Astrocyte of the hippocampus (primary cell): ENCODE measurements around the gene MYBBP1A.

Experiments
- DNase-seq: peaks from one replicate; pipeline ENCODE4 v3.0.0; 2011; ENCODE audit warnings: low read depth, low spot score

Gene MYBBP1A

GRCh38 chr17:4551141-4551540, 4.0 kb downstream of the MYBBP1A start:
- DNase-seq, result no peak

DNA sequence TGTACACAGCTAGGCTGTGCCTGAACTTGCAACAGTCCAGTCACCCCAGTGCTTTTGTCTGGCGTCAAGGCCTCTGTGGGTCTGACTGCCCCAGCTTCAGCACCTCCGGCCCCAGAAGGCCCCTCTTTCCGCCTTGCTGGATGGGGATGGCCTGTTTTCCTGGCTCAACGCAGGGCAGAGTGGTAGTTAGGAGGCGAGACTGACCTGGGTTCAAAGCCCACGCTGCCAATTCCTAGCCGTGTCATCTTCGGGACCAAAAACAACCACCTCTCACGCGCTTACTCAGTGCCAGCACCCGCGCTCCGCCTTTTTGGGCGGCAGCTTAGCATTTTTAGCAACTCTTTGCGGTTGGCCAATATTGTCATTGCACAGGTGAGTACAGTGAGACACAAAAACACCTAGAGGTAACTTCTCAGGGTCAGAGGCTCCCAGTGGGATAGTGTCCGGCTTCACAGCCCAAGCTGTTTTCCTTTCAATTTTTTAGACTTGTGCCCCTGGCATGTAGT, 4.6 kb downstream of the MYBBP1A start:
- DNase-seq, result no peak

GRCh38 chr17:4549781-4550533, 5.2 kb downstream of the MYBBP1A start:
- no peak for DNase-seq

GRCh38 chr17:4548721-4549531, 6.3 kb downstream of the MYBBP1A start:
- no peak for DNase-seq

- no peak for DNase-seq
Measured at GRCh38 chr17:4548061-4548461, 7.1 kb downstream of the MYBBP1A start.

- no peak for DNase-seq
Measured at GRCh38 chr17:4547118-4547906, 7.9 kb downstream of the MYBBP1A start.

- DNase-seq, result no peak
Measured at GRCh38 chr17:4545217-4545951, 9.8 kb downstream of the MYBBP1A start.

- DNase-seq, result no peak
Measured at GRCh38 chr17:4544951-4545216, 10.3 kb downstream of the MYBBP1A start.

- no peak for DNase-seq
Measured at GRCh38 chr17:4544135-4544950, 10.8 kb downstream of the MYBBP1A start.

DNA sequence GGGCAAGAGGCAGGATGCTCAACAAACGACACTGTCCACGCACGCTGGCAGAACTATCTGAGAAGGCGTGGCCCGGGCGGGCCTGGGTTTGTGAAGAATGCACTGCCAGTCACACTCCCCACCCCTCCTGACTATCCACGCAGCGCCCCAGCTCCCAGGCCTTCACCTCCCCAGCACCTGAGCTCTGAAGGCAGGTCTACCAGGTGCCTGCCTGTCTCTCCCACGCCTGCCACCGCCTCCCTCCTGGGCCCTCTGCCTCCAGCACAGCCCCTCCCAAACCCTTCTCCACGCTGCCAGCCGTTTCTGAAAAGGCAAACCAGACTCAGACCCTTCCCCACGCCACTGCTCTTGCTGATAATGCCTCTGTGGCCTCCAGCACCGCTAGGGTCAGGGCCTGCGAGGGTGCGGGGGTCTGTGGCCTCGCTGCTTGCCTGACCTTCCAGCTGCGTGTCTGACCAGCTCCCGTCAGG, 11.6 kb downstream of the MYBBP1A start:
- DNase-seq, result no peak

- no peak for DNase-seq
Measured at GRCh38 chr17:4542726-4543191, 12.4 kb downstream of the MYBBP1A start.

DNA sequence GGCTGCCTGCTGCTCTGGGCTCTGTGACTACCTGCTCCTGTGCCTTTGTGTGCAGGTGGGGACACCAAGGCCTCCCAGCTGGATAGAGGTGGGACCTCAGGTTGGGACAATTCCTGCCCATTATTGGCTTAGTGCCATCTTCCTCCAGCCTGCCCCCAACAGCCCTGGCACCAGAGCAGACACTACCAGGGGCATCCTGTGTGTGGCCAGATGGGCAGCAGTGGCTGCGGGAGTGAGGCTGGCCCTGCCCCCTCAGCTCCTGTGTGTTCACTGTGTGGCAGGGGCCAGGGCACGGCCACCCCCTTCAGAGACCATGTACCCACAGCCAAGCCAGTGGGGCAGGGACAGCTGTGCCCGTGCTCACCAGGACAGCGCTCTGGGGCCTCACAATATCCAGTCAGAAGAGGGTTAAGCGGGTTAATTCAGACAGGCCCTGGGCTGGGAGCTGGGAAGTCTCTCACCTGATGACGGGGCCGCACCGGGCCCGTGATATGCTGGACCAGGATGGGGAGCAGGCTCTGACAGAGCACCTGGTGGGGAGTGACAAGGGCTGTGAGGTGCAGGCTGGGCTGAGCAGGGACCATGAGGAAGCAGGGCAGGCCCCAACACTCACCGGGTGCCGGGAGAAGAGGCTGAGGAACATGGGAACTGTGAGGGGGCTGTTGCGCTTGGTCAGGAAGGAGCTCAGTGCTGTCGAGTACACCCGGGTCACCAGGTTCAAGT, 13.0 kb downstream of the MYBBP1A start:
- no peak for DNase-seq

DNA sequence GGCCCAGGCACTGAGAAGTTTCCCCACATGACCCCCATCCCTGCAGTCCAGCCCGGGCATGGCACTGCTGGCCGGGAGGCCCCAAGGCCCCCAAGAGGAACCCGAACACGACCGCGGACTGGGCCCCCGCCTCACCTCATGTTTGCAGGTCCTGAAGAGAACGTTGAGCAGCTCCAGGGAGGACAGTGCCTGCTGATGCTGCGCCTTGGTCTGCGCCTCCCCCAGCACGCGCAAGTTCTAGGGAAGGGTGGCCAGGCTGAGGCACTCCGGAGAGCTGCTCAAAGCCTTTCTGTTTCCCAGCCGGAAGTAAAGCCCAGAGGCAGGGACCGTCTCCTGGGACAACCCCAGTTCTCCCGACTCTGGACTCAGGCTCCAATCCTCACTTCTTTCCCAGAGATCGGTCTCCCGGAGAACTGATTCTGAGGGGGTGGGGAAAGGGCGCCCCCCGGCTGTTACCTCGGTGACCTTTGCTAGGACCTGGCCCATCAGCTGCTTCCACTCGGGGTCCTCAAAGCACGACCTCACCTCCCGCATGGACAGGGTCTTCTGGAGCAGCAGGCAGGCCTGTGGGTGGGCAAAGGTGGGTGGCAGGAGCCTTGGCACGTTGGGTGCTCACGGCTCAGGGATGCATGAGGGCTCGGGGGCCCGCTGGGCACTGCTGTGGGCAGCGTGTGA, 13.7 kb downstream of the MYBBP1A start:
- no peak for DNase-seq

- DNase-seq, result no peak
Measured at GRCh38 chr17:4540687-4541327, 14.4 kb downstream of the MYBBP1A start.

DNA sequence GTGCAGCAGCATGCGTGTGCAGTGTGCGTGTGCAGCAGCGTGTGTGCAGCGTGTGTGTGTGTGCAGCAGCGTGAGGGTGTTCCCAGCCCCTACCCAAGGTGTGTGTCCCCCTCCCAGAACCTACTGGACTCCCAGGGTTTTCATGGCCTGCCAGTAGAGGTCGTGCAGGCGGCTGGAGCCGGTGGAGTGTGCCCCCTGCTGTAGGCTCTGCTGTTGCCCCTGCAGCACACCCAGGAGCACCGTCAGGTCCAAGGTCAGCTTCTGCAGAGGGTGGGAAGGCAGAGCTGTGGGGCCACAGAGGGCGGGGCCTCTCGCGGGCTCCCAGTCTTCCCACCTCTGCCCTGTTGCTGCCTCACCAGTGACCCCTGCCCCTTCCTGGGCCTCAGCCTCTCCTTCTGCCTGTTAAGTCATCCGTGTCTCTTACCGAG, 14.9 kb downstream of the MYBBP1A start:
- DNase-seq, result no peak

DNA sequence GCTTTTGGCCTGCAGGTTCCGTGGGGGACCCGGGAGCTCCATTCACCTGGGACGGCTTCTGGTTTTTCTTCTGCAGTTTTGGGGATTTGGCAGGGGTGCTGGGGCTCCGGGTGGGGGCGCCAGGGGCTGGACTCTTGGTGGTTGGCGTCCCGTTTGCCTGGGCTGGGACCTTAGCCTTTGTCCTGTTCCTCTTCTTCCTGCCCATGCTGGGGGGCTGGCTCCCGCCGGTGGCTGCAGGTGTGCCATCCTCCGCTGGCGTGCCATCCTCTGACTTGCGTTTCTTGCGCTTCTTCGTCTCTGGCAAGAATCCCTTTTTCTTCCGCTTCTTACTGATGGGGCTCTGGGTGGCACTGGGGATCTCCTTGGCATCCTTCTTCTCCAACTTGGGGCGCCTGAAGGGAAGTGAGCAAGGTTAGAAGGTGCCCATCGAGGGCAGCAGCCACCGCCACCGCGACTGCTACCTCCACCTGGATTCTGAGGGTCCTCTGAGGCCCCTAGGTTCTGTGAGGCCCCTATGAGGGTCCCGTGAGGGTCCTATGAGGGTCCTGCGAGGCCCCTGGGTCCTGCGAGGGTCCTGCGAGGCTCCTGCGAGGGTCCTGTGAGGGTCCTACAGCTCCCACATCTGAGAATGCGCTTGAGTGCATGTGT, 15.5 kb downstream of the MYBBP1A start:
- no peak for DNase-seq

DNA sequence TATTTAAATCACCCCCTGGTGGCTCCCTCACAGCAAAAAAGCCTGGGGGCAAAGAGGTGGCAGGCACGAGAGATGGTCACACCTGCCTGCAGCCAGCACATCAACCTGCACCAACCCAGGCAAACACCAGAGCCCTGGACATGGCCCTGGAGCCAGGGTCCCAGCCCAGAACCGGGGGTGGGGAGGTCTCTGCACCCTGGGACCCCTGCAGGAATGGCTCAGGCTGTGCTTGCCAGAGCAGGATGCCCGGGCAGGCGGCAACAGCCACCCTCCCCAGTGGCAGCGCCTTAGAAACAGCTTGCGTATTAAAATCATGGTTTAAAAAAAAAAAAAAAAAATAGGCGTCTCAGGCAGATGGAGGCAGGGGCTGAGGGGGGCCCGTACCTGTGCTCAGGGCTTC, 16.2 kb downstream of the MYBBP1A start:
- DNase-seq, result no peak
